SK-N-SH treated with all-trans-retinoic acid at 6 μM for 48 hours (cell line): Measurements from ENCODE around the gene ANKFN1.

ENCODE experiments used
- ARNTL ChIP-seq: fragments of 450-650 bp; formaldehyde crosslinking; IDR thresholded peaks from 2 replicates; pipeline ENCODE4 v1.5.0; 2020; ENCODE audit warnings: low read depth, mild to moderate bottlenecking, moderate library complexity, borderline replicate concordance
- ESRRG ChIP-seq: fragments of 250-450 bp; sonication (Bioruptor Pico); IDR thresholded peaks from 2 replicates; pipeline ENCODE4 v1.6.1; 2021; ENCODE audit warnings: mild to moderate bottlenecking
- GLIS3 ChIP-seq: fragments of 250-450 bp; sonication (Bioruptor Pico); IDR thresholded peaks from 2 replicates; pipeline ENCODE4 v1.5.0; 2020; ENCODE audit warnings: mild to moderate bottlenecking, moderate library complexity
- ISL1 ChIP-seq: fragments of 250-450 bp; sonication (Bioruptor Pico); IDR thresholded peaks from 2 replicates; pipeline ENCODE4 v2.1.2; 2022; ENCODE audit warnings: mild to moderate bottlenecking, moderate library complexity
- PPARA ChIP-seq: fragments of 250-450 bp; sonication (Bioruptor Pico); IDR thresholded peaks from 2 replicates; pipeline ENCODE4 v1.5.0; 2020; ENCODE audit warnings: mild to moderate bottlenecking, borderline replicate concordance
- RARB ChIP-seq: fragments of 250-450 bp; sonication (Bioruptor Pico); IDR thresholded peaks from 2 replicates; pipeline ENCODE4 v1.8.0; 2021; ENCODE audit warnings: mild to moderate bottlenecking, moderate library complexity
- SNAI2 ChIP-seq: fragments of 250-450 bp; sonication (Bioruptor Pico); IDR thresholded peaks from 2 replicates; pipeline ENCODE4 v1.5.0; 2020; ENCODE audit warnings: mild to moderate bottlenecking, moderate library complexity
- ZC3H10 ChIP-seq: fragments of 250-450 bp; sonication (Bioruptor Pico); IDR thresholded peaks from 2 replicates; pipeline ENCODE4 v1.5.1; 2021; ENCODE audit warnings: mild to moderate bottlenecking, moderate library complexity
- ZFP3 ChIP-seq: fragments of 250-450 bp; sonication (Bioruptor Pico); IDR thresholded peaks from 2 replicates; pipeline ENCODE4 v1.5.0; 2020; ENCODE audit warnings: mild to moderate bottlenecking, moderate library complexity
- ZNF70 ChIP-seq: fragments of 450-650 bp; formaldehyde crosslinking; IDR thresholded peaks from 2 replicates; pipeline ENCODE4 v1.5.0; 2020; ENCODE audit warnings: mild to moderate bottlenecking, moderate library complexity
- ZNF8 ChIP-seq: fragments of 450-650 bp; formaldehyde crosslinking; IDR thresholded peaks from 2 replicates; pipeline ENCODE4 v1.5.0; 2020; ENCODE audit warnings: mild to moderate bottlenecking, moderate library complexity
- TF ChIP-seq, protein P1 (sequence below): fragments of 250-450 bp; sonication (Bioruptor Pico); IDR thresholded peaks from 2 replicates; pipeline ENCODE4 v1.8.0; 2020; ENCODE audit warnings: mild to moderate bottlenecking, moderate library complexity, borderline replicate concordance
- TF ChIP-seq, protein P2 (sequence below): fragments of 250-450 bp; sonication (Bioruptor Pico); IDR thresholded peaks from 2 replicates; pipeline ENCODE4 v1.5.1; 2020; ENCODE audit warnings: low read depth, mild to moderate bottlenecking, moderate library complexity

DNA sequence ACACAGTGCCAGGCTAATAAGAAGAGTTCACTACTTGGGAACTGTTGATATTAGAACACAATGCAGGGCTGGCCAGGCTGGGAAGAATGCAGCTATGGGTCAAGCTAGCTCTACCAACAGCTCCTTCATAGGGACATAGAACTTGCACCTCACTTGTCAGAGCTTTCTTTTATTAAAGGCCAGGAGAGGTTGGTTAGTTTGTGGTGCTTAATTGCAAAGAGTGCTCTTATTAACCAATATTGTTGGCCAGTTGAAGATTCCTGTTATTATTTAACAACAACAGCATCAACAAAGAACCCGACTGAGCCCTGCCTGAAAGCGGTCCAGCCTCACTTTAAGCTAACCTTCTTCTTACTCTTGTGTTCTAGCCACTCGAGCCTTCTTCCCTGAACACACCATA, 43.4 kb upstream of the ANKFN1 start:
- TF ChIP-seq ZC3H10 (no peak), ZNF8 (no peak), RARB (CRISPR knock-in tag) (no peak), ARNTL (no peak), SNAI2 (CRISPR knock-in tag) (no peak), PPARA (CRISPR knock-in tag) (no peak), ZNF70 (CRISPR knock-in tag) (no peak), GLIS3 (no peak), ESRRG (CRISPR knock-in tag) (no peak), ZFP3 (CRISPR knock-in tag) (no peak), ISL1 (CRISPR knock-in tag) (no peak)
- TF ChIP-seq, protein P1, sequence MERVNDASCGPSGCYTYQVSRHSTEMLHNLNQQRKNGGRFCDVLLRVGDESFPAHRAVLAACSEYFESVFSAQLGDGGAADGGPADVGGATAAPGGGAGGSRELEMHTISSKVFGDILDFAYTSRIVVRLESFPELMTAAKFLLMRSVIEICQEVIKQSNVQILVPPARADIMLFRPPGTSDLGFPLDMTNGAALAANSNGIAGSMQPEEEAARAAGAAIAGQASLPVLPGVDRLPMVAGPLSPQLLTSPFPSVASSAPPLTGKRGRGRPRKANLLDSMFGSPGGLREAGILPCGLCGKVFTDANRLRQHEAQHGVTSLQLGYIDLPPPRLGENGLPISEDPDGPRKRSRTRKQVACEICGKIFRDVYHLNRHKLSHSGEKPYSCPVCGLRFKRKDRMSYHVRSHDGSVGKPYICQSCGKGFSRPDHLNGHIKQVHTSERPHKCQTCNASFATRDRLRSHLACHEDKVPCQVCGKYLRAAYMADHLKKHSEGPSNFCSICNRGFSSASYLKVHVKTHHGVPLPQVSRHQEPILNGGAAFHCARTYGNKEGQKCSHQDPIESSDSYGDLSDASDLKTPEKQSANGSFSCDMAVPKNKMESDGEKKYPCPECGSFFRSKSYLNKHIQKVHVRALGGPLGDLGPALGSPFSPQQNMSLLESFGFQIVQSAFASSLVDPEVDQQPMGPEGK (CRISPR knock-in tag), result no peak
- TF ChIP-seq, protein P2, sequence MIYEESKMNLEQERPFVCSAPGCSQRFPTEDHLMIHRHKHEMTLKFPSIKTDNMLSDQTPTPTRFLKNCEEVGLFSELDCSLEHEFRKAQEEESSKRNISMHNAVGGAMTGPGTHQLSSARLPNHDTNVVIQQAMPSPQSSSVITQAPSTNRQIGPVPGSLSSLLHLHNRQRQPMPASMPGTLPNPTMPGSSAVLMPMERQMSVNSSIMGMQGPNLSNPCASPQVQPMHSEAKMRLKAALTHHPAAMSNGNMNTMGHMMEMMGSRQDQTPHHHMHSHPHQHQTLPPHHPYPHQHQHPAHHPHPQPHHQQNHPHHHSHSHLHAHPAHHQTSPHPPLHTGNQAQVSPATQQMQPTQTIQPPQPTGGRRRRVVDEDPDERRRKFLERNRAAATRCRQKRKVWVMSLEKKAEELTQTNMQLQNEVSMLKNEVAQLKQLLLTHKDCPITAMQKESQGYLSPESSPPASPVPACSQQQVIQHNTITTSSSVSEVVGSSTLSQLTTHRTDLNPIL (CRISPR knock-in tag), result no peak
